ENCODE data around the gene BATF3.

Gene BATF3

GRCh38 chr1:212685429-212685828 is 14.2 kb downstream of the BATF3 start:
- no peak for DNase-seq (ENCODE audit: low read depth, low spot score)
- no peak overlapping the region for H3K4me3 ChIP-seq (ENCODE audit: low read depth, low read length)
- in situ Hi-C loops (cut with HindIII; ENCODE audit: low sequenced_read_pairs) = no loop called here
- TF ChIP-seq CTCF (IDR thresholded peaks at IDR 0.05; ENCODE audit: low read depth, low read length) = no peak

GRCh38 chr1:212684521-212685090 is 15.0 kb downstream of the BATF3 start:
- DNase-seq (ENCODE audit: low read depth, low spot score) = no peak
- H3K4me3 ChIP-seq (ENCODE audit: low read depth, low read length) = no peak overlapping the region
- in situ Hi-C loops (cut with HindIII; ENCODE audit: low sequenced_read_pairs) = no loop called here
- no peak for TF ChIP-seq CTCF (IDR thresholded peaks at IDR 0.05; ENCODE audit: low read depth, low read length)

- in situ Hi-C loops (cut with HindIII; ENCODE audit: low sequenced_read_pairs) = no loop called here
- DNase-seq (ENCODE audit: low read depth, low spot score) = no peak
- TF ChIP-seq CTCF (IDR thresholded peaks at IDR 0.05; ENCODE audit: low read depth, low read length) = no peak
- H3K4me3 ChIP-seq (ENCODE audit: low read depth, low read length) = no peak overlapping the region
These were observed 15.6 kb downstream of the BATF3 start for GRCh38 chr1:212684076-212684475.

GRCh38 chr1:212683357-212683722 is 16.3 kb downstream of the BATF3 start:
- in situ Hi-C loops (cut with HindIII; ENCODE audit: low sequenced_read_pairs) = no loop called here

GRCh38 chr1:212680680-212681389 is 18.8 kb downstream of the BATF3 start:
- DNase-seq (ENCODE audit: low read depth, low spot score) = no peak
- TF ChIP-seq CTCF (IDR thresholded peaks at IDR 0.05; ENCODE audit: low read depth, low read length) = no peak
- in situ Hi-C loops (cut with HindIII; ENCODE audit: low sequenced_read_pairs) = no loop called here
- no peak overlapping the region for H3K4me3 ChIP-seq (ENCODE audit: low read depth, low read length)

More at GRCh38 chr1:212683357-212683722, 16.3 kb downstream of the BATF3 start:
- no peak for DNase-seq (ENCODE audit: low read depth, low spot score)
- no peak for TF ChIP-seq CTCF (IDR thresholded peaks at IDR 0.05; ENCODE audit: low read depth, low read length)
- no peak overlapping the region for H3K4me3 ChIP-seq (ENCODE audit: low read depth, low read length)

GRCh38 chr1:212678456-212679410 is 20.9 kb downstream of the BATF3 start:
- no peak overlapping the region for H3K4me3 ChIP-seq (ENCODE audit: low read depth, low read length)
- TF ChIP-seq CTCF (IDR thresholded peaks at IDR 0.05; ENCODE audit: low read depth, low read length) = no peak
- DNase-seq (ENCODE audit: low read depth, low spot score) = no peak
- in situ Hi-C loops (cut with HindIII; ENCODE audit: low sequenced_read_pairs) = no loop called here

Measured in astrocyte of the spinal cord (primary cell).